GM11168 (cell line): ENCODE data around the gene SSPN.

Experiments
- in situ Hi-C: fragments of 300-500 bp; cut with MboI; formaldehyde crosslinking; loops from one replicate; pipeline ENCODE4 v1.12.0; 2022; ENCODE audit warnings: low sequenced_read_pairs; ENCODE audit not compliant: unreplicated experiment

The SSPN gene

GRCh38 chr12:26185532-26186320, 9.6 kb upstream of the SSPN start:
- in situ Hi-C loops: no loop called here

DNA sequence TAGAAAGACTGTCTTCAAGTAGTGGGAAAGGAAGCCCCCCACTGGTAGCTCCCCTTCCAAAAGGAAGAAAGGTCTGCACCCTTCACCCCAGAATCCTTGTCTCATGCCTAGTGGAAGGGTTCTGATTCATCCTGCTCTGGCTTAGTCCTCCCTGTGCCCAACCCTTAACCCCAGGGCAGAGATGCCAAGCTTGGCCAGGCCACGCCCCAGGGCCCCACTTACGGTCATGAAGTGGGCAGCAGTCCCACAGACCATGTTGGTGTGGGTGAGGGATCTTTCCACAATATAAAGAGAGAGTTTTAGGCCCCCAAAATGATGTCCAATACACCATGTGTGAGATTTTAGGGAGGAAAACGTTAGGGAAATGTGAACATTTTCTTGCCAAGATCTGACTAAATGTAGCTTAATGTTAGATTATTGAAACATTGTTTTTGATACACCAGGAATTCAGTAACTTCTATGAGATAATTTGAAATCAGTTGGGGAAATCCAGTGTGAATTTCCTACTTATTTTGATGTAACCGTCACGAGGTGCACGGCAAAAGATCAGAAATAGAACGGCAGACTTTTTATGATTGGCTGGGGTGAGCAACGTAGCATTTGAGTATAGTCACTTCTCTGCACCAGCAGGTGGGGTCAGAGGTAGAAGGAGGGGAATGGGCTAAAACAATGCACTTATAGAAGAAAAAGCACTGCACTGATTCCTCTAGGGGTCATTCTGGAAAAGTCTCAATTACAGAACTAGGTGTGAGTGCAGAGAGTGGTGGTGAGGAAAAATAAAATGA, 8.2 kb upstream of the SSPN start:
- in situ Hi-C loops: no loop called here

DNA sequence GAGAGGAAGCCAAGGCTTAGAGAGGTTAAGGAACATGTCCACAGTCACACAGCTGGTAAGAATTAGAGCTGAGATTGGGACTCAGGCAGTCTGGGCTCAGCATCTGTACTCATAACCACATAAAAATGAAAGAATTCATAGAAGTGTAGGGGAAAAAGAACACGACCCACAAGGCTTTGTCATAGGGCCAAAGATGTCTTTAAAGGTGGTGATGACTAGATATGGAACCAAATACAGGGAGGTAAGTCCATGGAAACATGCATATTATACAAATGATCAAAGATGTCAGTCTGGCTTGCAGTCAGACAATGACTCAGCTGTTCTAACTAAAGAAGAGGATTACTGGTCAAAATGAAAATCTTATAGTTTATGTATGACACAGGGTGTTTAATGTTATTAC, 7.2 kb upstream of the SSPN start:
- in situ Hi-C loops: no loop called here

- in situ Hi-C loops: no loop called here
Measured at GRCh38 chr12:26188641-26189040, 6.7 kb upstream of the SSPN start.

DNA sequence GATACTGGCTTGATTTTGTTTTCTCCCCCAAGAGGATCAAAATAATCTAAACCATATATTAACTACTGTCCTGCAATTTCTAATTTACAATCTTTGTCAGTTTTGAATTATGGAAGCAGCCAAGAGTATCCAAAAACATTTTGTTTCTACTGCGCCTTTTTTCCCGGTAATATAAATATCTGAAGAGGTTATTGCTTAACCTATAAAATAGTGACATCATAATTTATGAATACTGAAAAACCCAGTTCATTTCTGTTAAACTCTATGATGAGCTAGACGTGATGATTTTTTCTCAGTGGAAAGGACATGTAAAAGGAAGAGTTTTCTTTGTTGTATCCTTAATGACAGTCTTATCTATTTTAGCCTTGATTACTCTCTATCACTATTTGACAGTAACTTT, 3.2 kb upstream of the SSPN start:
- in situ Hi-C loops: no loop called here

- in situ Hi-C loops: no loop called here
Measured at GRCh38 chr12:26193539-26193938, 1.8 kb upstream of the SSPN start.

- in situ Hi-C loops: no loop called here
Measured at GRCh38 chr12:26195641-26196420, 458 bp downstream of the SSPN start.

- in situ Hi-C loops: no loop called here
Measured at GRCh38 chr12:26196421-26196716, 996 bp downstream of the SSPN start.

- in situ Hi-C loops: no loop called here
Measured at GRCh38 chr12:26197832-26198231, 2.5 kb downstream of the SSPN start.

DNA sequence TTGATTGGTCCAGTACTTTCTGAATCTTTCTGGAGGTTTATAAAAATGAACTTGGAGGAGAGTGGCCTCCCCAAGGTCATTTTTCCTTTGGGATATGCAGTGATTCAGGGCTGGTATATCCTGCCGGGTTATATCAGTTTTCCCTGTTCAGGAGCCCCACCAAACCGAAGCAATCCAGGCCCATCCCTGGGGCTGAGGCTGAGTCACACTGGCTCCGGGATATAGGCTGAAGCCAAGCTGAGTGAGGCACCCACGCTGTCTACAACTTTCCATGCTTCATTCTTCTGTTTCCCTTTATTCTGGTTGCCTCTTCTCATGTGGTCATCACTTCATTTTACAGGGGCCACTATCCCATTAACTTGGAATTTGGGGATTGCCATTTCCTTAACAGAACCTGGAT, 3.4 kb downstream of the SSPN start:
- in situ Hi-C loops: no loop called here

GRCh38 chr12:26203167-26203780, 7.9 kb downstream of the SSPN start:
- in situ Hi-C loops: no loop called here

- in situ Hi-C loops: no loop called here
Measured at GRCh38 chr12:26204612-26205289, 9.4 kb downstream of the SSPN start.

GRCh38 chr12:26205298-26205697, 9.9 kb downstream of the SSPN start:
- in situ Hi-C loops: no loop called here

DNA sequence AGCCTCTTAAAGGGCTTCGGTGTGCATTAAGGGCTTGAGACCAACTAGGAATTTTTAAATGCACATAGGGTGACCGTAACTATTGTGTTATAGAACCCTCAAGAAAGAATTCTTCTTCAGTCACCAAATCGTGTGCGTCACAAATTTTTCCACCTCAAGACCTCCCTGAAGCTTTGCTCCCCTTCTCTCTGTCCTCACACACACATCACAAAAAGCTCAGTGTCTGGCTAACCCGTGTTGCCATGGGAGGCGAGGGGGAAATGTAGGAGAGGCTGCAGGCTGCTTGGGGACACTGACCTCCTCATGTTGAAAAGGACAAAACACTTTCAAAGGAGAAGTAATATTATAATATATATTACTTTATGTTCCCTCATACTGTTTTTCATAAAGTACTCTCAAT, 10.6 kb downstream of the SSPN start:
- in situ Hi-C loops: no loop called here

- in situ Hi-C loops: loop anchor here (5.0 kb wide), 1 partner anchor 49 kb away; no protein-coding TSS in a partner anchor
Measured at GRCh38 chr12:26211331-26211730, 16.0 kb downstream of the SSPN start.

DNA sequence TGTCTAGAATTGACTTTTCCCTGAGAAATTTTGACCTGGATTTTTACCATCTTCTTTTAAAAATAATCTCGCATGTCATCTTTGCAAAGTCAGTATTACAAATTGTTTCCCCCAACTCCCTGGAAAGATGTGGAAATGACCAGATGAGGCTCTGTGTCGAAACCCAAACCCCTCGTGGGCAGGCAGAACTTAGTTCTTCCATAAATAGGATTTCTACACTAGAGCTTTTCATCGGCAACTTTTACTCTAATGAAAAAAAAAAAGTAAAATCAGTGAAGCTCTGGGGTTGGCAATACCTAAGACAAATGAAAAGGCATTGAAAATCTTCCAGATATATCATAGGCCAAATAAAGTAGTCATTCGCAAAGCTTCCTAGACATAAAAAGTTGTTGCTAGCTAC, 17.0 kb downstream of the SSPN start:
- in situ Hi-C loops: loop anchor here (5.0 kb wide), 1 partner anchor 50 kb away; no protein-coding TSS in a partner anchor

DNA sequence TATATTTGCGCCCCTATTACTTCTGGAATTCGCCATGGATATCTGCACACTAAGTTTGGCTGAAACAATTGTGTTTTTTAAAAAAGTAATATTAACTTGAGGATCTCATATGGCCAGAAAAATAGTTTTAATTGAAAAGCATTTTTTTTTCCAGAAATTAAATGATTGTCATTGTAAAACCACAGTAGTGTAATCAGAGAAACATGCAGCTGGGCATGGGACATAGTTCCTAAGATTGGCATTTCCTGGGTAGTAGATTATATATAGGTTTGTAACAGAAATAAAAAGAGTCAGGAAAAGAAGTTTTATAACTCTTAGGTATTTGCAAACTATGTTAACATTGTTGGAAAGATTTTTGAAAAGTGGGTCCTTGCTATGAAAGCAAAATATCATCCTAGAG, 17.6 kb downstream of the SSPN start:
- in situ Hi-C loops: loop anchor here (5.0 kb wide), 1 partner anchor 51 kb away; no protein-coding TSS in a partner anchor

DNA sequence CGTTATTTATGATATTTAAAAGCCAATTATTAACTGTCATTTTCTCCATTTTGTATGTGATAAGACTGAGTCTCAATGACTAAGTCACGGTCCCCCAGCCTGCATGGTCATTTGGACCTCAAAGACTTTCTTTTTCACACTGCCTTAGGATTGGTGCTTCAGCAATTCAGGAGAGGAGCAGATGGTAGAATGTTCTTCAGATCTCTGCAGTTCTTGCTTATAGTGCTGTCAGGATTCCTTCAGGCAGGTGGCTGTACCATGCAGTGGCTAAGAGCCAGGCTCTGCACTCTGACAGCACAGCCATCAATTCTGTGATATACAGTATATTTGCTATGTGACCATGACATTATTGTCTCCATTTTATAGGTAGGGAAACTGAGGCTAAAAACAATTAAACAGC, 18.7 kb downstream of the SSPN start:
- in situ Hi-C loops: loop anchor here (5.0 kb wide), 1 partner anchor 52 kb away; no protein-coding TSS in a partner anchor

GRCh38 chr12:26219736-26220135, 24.4 kb downstream of the SSPN start:
- in situ Hi-C loops: no loop called here

DNA sequence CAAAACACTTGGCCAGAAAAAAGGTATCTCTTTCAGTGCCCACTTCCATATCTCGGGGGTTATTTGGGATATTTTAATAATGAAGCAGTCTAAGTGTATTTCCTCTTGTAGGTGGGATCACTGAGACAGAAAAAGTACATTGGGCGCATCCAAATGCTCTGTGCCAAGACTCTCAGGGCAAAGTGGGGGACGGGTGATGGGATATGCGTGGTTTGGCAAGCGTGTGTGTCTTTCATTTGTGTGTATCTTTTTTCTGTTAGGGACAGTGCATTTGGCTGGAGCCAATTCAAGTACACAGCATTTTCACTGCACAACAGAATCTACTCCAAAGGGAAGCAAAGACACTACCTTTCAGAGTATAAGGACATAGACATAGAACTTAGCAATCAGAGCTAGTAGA, 29.3 kb downstream of the SSPN start:
- in situ Hi-C loops: no loop called here
